H1 (cell line): ENCODE results near the gene KERA. TPM values are rescaled to one million over a fixed set of nuclear protein-coding genes. Genes with fewer than 3 reads are reported as not detected.

Experiments used
- CTCF ChIA-PET: fragments of 300-600 bp; sonication (Branson Sonifier 250); formaldehyde crosslinking; loops from one replicate; lab custom pipeline; 2021; ENCODE audit not compliant: partially characterized antibody; lab: Charles Lee
- POLR2A ChIA-PET: fragments of 300-600 bp; sonication (Branson Sonifier 250); formaldehyde crosslinking; loops from one replicate; lab custom pipeline; 2021; ENCODE audit warnings: inconsistent platforms; ENCODE audit not compliant: partially characterized antibody; lab: Charles Lee
- DNase-seq, 2 experiments: peaks; one replicate each; pipeline versions ENCODE4 v3.0.0 to v3.0.0-alpha.2; 2010 to 2022; ENCODE audit warnings: low spot score in 2 of 2, low read depth in 1 of 2, mixed read lengths in 1 of 2
- FAIRE-seq: peaks from 2 replicates; lab custom pipeline; 2011; peaks lifted over from hg19 to GRCh38; lab: Jason Lieb, UNC
- H2AFZ ChIP-seq: 2 replicates; pipeline ENCODE4 v1.8.1; 2012; ENCODE audit warnings: low read length, inconsistent platforms
- H2AK5ac ChIP-seq: 2 replicates; pipeline ENCODE4 v1.6.1; 2013; ENCODE audit warnings: low read depth, low read length
- H2BK120ac ChIP-seq: replicated peaks from 2 replicates; pipeline ENCODE3; 2013; ENCODE audit warnings: low read depth, low read length, inconsistent platforms
- H2BK12ac ChIP-seq: 2 replicates; pipeline ENCODE4 v1.6.1; 2013; ENCODE audit warnings: low read depth, low read length
- H2BK15ac ChIP-seq: 2 replicates; pipeline ENCODE4 v1.6.1; 2013; ENCODE audit warnings: low read length
- H2BK20ac ChIP-seq: 2 replicates; pipeline ENCODE4 v1.6.1; 2013; ENCODE audit warnings: low read length
- H2BK5ac ChIP-seq: 2 replicates; pipeline ENCODE4 v1.6.1; 2013; ENCODE audit warnings: low read depth, low read length
- H3K14ac ChIP-seq: 2 replicates; pipeline ENCODE4 v1.6.1; 2013; ENCODE audit warnings: inconsistent platforms; ENCODE audit not compliant: insufficient read length
- H3K18ac ChIP-seq: 2 replicates; pipeline ENCODE4 v1.6.1; 2013; ENCODE audit warnings: low read length; ENCODE audit errors: extremely low read depth
- H3K23ac ChIP-seq: 2 replicates; pipeline ENCODE4 v1.6.1; 2013; ENCODE audit warnings: inconsistent platforms; ENCODE audit not compliant: insufficient read length
- H3K23me2 ChIP-seq: 2 replicates; pipeline ENCODE4 v1.6.1; 2013; ENCODE audit warnings: low read depth, low read length
- H3K27ac ChIP-seq: 2 replicates; pipeline ENCODE4 v1.6.1; 2011; ENCODE audit warnings: low read depth, low read length, inconsistent platforms
- H3K27me3 ChIP-seq, 4 experiments: replicated peaks in 1 of 4; 1 replicate in 1 of 4; 2 replicates in 3 of 4; pipeline versions ENCODE4 v1.6.1 to v1.8.1; 2011 to 2013; ENCODE audit warnings: low read length in 3 of 4, mild to moderate bottlenecking in 3 of 4, inconsistent platforms in 2 of 4, mixed read lengths in 2 of 4, moderate library complexity in 1 of 4; ENCODE audit not compliant: control insufficient read depth in 3 of 4, insufficient read depth in 3 of 4; ENCODE audit errors: extremely low read depth in 1 of 4
- H3K36me3 ChIP-seq, 4 experiments: 2 replicates each; pipeline versions ENCODE4 v1.6.1 to v1.8.1; 2011 to 2013; ENCODE audit warnings: mild to moderate bottlenecking in 4 of 4, low read length in 3 of 4, moderate library complexity in 2 of 4, control low read depth in 1 of 4, inconsistent platforms in 1 of 4; ENCODE audit not compliant: insufficient read depth in 4 of 4, control insufficient read depth in 2 of 4
- H3K4ac ChIP-seq: replicated peaks from 2 replicates; pipeline ENCODE3; 2013; ENCODE audit warnings: low read length, low read depth, mixed read lengths, inconsistent platforms; ENCODE audit not compliant: insufficient read length
- H3K4me1 ChIP-seq, 4 experiments: replicated peaks in 1 of 4; 1 replicate in 1 of 4; 2 replicates in 3 of 4; pipeline versions ENCODE4 v1.6.1 to v1.8.1; 2011 to 2013; ENCODE audit warnings: low read length in 3 of 4, inconsistent platforms in 2 of 4, mixed read lengths in 1 of 4; ENCODE audit not compliant: insufficient read depth in 4 of 4, control insufficient read depth in 3 of 4
- H3K4me2 ChIP-seq, 2 experiments: 2 replicates each; pipeline versions ENCODE4 v1.6.1 to v1.8.1; 2011 to 2013; ENCODE audit warnings: low read depth in 2 of 2, low read length in 2 of 2, control low read depth in 1 of 2, inconsistent platforms in 1 of 2, mild to moderate bottlenecking in 1 of 2; ENCODE audit not compliant: insufficient read depth in 1 of 2
- H3K4me3 ChIP-seq, 4 experiments: fragments of 200-600, 300-600 bp in 1 of 4; sonication (generic), shearing (Covaris generic), sonication (Bioruptor Twin) in 1 of 4; 2 replicates each; pipeline versions ENCODE4 v1.5.1 to v1.8.1; 2011 to 2016; ENCODE audit warnings: low read length in 4 of 4, low read depth in 3 of 4, control low read depth in 2 of 4, inconsistent platforms in 2 of 4, mild to moderate bottlenecking in 2 of 4, mixed read lengths in 1 of 4, moderate library complexity in 1 of 4; ENCODE audit not compliant: insufficient read depth in 2 of 4; ENCODE audit errors: extremely low read depth in 1 of 4
- H3K56ac ChIP-seq: replicated peaks from 2 replicates; pipeline ENCODE3; 2013; ENCODE audit warnings: low read depth, mild to moderate bottlenecking, mixed read lengths, low read length, inconsistent platforms; ENCODE audit not compliant: insufficient read length
- H3K79me1 ChIP-seq: 2 replicates; pipeline ENCODE4 v1.6.1; 2013; ENCODE audit warnings: low read depth, low read length, control low read depth
- H3K79me2 ChIP-seq, 2 experiments: 2 replicates each; pipeline versions ENCODE4 v1.6.1 to v1.8.1; 2012 to 2013; ENCODE audit warnings: low read length in 2 of 2, mild to moderate bottlenecking in 2 of 2, inconsistent platforms in 1 of 2; ENCODE audit not compliant: insufficient read depth in 2 of 2, control insufficient read depth in 1 of 2
- H3K9ac ChIP-seq, 4 experiments: replicated peaks in 1 of 4; 1 replicate in 1 of 4; 2 replicates in 3 of 4; pipeline versions ENCODE4 v1.6.1 to v1.8.1; 2011 to 2013; ENCODE audit warnings: low read depth in 3 of 4, low read length in 3 of 4, control low read depth in 2 of 4, mild to moderate bottlenecking in 2 of 4, moderate library complexity in 2 of 4, inconsistent platforms in 1 of 4; ENCODE audit errors: extremely low read depth in 1 of 4
- H3K9me3 ChIP-seq, 2 experiments: 2 replicates each; pipeline versions ENCODE4 v1.6.1 to v1.8.1; 2012 to 2013; ENCODE audit warnings: mild to moderate bottlenecking in 2 of 2, moderate library complexity in 2 of 2, control low read depth in 1 of 2, inconsistent platforms in 1 of 2, low read depth in 1 of 2, low read length in 1 of 2, mixed read lengths in 1 of 2; ENCODE audit not compliant: insufficient read depth in 2 of 2
- H4K20me1 ChIP-seq, 2 experiments: replicated peaks in 1 of 2; 2 replicates each; pipeline versions ENCODE3 to v1.8.1; 2011 to 2013; ENCODE audit warnings: inconsistent platforms in 2 of 2, low read length in 2 of 2, mild to moderate bottlenecking in 1 of 2; ENCODE audit not compliant: insufficient read depth in 2 of 2, control insufficient read depth in 1 of 2
- H4K5ac ChIP-seq: 2 replicates; pipeline ENCODE4 v1.6.1; 2013; ENCODE audit warnings: low read length, low read depth, mixed read lengths, inconsistent platforms; ENCODE audit not compliant: insufficient read length
- H4K8ac ChIP-seq: 2 replicates; pipeline ENCODE4 v1.8.0; 2013; ENCODE audit warnings: mild to moderate bottlenecking, moderate library complexity, low read length, inconsistent platforms; ENCODE audit not compliant: insufficient read depth; ENCODE audit errors: extremely low read depth
- H4K91ac ChIP-seq: replicated peaks from 2 replicates; pipeline ENCODE3; 2013; ENCODE audit warnings: low read length, mixed read lengths, inconsistent platforms; ENCODE audit not compliant: insufficient read length
- CHD2 ChIP-seq: IDR thresholded peaks from 2 replicates; pipeline ENCODE4 v1.6.1; 2012; ENCODE audit warnings: low read length, improper control_type of control experiment
- EZH2 ChIP-seq: fragments of 200-600 bp; sonication (generic); IDR thresholded peaks from 2 replicates; pipeline ENCODE4 v1.7.1; 2012; ENCODE audit warnings: low read depth, mild to moderate bottlenecking, moderate library complexity, low read length, inconsistent platforms; ENCODE audit not compliant: severe bottlenecking
- GABPA ChIP-seq: IDR thresholded peaks from 2 replicates; pipeline ENCODE4 v1.6.1; 2011; ENCODE audit warnings: mild to moderate bottlenecking, low read length, moderate library complexity, borderline replicate concordance; ENCODE audit not compliant: insufficient read depth
- NANOG ChIP-seq: IDR thresholded peaks from 2 replicates; pipeline ENCODE4 v1.6.1; 2011; ENCODE audit warnings: low read length, low read depth, mild to moderate bottlenecking, inconsistent platforms; ENCODE audit not compliant: insufficient read depth, poor library complexity, severe bottlenecking
- SP2 ChIP-seq: IDR thresholded peaks from 2 replicates; pipeline ENCODE4 v1.6.1; 2012; ENCODE audit warnings: mild to moderate bottlenecking, low read length, inconsistent platforms
- SUZ12 ChIP-seq: fragments of 200-600 bp; sonication (generic); IDR thresholded peaks from 2 replicates; pipeline ENCODE4 v1.6.1; 2012; ENCODE audit warnings: mild to moderate bottlenecking, inconsistent platforms, low read length, moderate library complexity, mixed read lengths
- TAF7 ChIP-seq: optimal IDR thresholded peaks from 2 replicates; pipeline ENCODE3; 2011; ENCODE audit warnings: low read depth, mild to moderate bottlenecking, inconsistent platforms, low read length, moderate library complexity, borderline replicate concordance
- polyA plus RNA-seq, 7 experiments: library from polyadenylated mRNA; depleted of rRNA in 3 of 7; stranded (reverse) in 5 of 7; unstranded in 2 of 7; fragments of >200 nt in 5 of 7; fragments of 200-250 nt in 2 of 7; gene quantifications; 1 replicate in 5 of 7; 2 replicates in 1 of 7; 4 replicates in 1 of 7; pipeline versions ENCODE4 v1.2.1 to v1.2.3, GENCODE V29; 2011 to 2013; ENCODE audit warnings: missing spikeins in 2 of 7, mixed read lengths in 2 of 7
- total RNA-seq: library from RNA; stranded (reverse); fragmentation: NEBNext Ultra II Directional; extraction: Animal tissue kit (Norgen Biotek cat#: 25700); gene quantifications from 2 replicates; pipeline ENCODE4 v1.2.1, GENCODE V29; 2021
- TF ChIP-seq, protein P1 (sequence below): IDR thresholded peaks from 2 replicates; pipeline ENCODE4 v1.6.1; 2011; ENCODE audit warnings: low read length, improper control_type of control experiment

The KERA gene
- total and polyA plus RNA-seq, 2 of the 8 experiments (the other 6 are each of a cell fraction or from before 2014, with no cell fraction given): not detected

DNA sequence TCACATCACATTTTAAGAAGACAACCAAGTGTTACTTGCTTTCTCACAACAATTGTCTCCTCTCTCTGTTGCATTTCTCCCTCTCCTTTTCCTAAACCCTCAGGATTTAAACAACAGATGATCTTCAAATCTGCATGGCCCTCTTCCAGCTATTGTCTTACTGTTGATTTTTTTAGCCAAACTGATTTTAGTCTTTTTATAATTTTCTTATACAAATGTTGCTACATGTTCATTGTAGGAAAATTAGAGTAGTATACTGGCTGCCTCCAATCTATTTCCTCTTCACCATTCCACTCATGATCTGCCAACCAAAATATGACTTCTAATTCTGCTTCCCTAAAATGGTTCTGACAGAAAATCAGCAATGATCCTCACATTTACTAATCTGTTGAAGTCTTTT lies 1.4 kb upstream of the KERA start:
- no peaks in the 10 kb centered on the region for H3K4me1 ChIP-seq
- TF ChIP-seq EZH2 (no peak), CHD2 (no peak), GABPA (no peak), SUZ12 (no peak), TAF7 (no peak), SP2 (no peak), NANOG (no peak)
- TF ChIP-seq, protein P1, sequence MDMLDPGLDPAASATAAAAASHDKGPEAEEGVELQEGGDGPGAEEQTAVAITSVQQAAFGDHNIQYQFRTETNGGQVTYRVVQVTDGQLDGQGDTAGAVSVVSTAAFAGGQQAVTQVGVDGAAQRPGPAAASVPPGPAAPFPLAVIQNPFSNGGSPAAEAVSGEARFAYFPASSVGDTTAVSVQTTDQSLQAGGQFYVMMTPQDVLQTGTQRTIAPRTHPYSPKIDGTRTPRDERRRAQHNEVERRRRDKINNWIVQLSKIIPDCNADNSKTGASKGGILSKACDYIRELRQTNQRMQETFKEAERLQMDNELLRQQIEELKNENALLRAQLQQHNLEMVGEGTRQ: no peak
- TF ChIP-seq, all 59 proteins: peak for 0
- H4K20me1 ChIP-seq: no peaks in the 10 kb centered on the region
- ChIA-PET POLR2A (no interaction called here), CTCF (no interaction called here)
- H3K56ac ChIP-seq: no peak overlapping the region
- no peak overlapping the region for H2AK5ac ChIP-seq
- H2BK20ac ChIP-seq: no peak overlapping the region
- H4K8ac ChIP-seq: no peak overlapping the region
- no peak overlapping the region for H3K9ac ChIP-seq
- no peak overlapping the region for H3K23ac ChIP-seq
- no peak overlapping the region for H2BK120ac ChIP-seq
- FAIRE-seq (no peak), DNase-seq (no peak)
- no peaks in the 10 kb centered on the region for H3K27me3 ChIP-seq
- no peak overlapping the region for H3K18ac ChIP-seq
- no peak overlapping the region for H3K14ac ChIP-seq
- H2BK12ac ChIP-seq: no peak overlapping the region
- no peak overlapping the region for H3K4me3 ChIP-seq
- no peak overlapping the region for H4K91ac ChIP-seq
- H3K4ac ChIP-seq: no peak overlapping the region
- no peak overlapping the region for H3K27ac ChIP-seq
- H3K79me2 ChIP-seq: no peaks in the 10 kb centered on the region
- H2AFZ ChIP-seq: no peak overlapping the region
- no peaks in the 10 kb centered on the region for H3K9me3 ChIP-seq
- H3K79me1 ChIP-seq: no peaks in the 10 kb centered on the region
- H2BK5ac ChIP-seq: no peak overlapping the region
- H3K36me3 ChIP-seq: no peaks in the 10 kb centered on the region
- no peak overlapping the region for H4K5ac ChIP-seq
- H3K4me2 ChIP-seq: no peak overlapping the region
- no peaks in the 10 kb centered on the region for H3K23me2 ChIP-seq
- no peak overlapping the region for H2BK15ac ChIP-seq
